HL-60 (cell line): ENCODE data around the gene EXOSC10.

Experiments
- POLR2AphosphoS5 ChIP-seq: IDR thresholded peaks from 2 replicates; pipeline ENCODE4 v1.6.1; 2012; ENCODE audit warnings: low read depth
- TF ChIP-seq, protein P1 (sequence below): IDR thresholded peaks from one replicate; pipeline ENCODE4 v1.5.1; 2011; ENCODE audit warnings: low read length, control low read depth, inconsistent platforms; ENCODE audit not compliant: insufficient read depth

DNA sequence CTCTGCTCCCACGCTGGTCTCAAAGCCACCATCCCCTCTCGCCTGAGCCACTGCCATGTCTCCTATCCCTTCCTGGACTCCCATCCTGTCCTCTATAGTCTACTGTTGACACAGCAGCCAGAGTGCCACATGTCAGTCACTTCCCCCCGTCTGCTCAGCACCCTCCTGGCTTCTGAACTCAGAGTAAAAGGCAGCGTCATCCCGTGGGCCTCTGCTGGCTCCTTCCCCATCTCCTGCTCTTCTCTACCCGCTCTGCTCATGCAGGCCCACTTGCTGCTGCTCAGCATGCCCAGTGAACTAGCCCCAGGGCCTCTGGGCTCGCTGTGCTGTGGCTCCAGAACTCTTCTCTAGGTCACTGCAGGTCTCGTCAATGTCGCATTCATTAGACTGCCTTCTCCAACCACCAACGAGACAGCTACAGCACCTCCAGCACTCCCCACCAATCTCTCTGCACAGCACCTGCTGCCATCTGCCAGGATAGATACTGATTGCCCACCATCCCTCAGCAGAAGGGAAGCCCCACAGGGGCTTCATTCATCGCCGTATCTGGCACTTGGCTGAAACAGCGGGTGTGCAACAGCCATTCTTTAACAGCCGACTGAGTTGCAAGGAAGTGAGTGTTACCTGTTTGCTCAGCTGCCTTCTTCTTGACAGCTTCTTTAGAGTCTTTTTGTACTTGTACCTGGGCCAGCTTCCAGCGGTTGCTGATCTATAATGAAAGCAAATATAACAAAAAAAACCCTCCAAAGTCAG, 28.0 kb downstream of the EXOSC10 start:
- no peak for TF ChIP-seq POLR2AphosphoS5
- TF ChIP-seq, protein P1, sequence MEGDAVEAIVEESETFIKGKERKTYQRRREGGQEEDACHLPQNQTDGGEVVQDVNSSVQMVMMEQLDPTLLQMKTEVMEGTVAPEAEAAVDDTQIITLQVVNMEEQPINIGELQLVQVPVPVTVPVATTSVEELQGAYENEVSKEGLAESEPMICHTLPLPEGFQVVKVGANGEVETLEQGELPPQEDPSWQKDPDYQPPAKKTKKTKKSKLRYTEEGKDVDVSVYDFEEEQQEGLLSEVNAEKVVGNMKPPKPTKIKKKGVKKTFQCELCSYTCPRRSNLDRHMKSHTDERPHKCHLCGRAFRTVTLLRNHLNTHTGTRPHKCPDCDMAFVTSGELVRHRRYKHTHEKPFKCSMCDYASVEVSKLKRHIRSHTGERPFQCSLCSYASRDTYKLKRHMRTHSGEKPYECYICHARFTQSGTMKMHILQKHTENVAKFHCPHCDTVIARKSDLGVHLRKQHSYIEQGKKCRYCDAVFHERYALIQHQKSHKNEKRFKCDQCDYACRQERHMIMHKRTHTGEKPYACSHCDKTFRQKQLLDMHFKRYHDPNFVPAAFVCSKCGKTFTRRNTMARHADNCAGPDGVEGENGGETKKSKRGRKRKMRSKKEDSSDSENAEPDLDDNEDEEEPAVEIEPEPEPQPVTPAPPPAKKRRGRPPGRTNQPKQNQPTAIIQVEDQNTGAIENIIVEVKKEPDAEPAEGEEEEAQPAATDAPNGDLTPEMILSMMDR = no peak
